ENCODE results near the gene EPS8.

DNA sequence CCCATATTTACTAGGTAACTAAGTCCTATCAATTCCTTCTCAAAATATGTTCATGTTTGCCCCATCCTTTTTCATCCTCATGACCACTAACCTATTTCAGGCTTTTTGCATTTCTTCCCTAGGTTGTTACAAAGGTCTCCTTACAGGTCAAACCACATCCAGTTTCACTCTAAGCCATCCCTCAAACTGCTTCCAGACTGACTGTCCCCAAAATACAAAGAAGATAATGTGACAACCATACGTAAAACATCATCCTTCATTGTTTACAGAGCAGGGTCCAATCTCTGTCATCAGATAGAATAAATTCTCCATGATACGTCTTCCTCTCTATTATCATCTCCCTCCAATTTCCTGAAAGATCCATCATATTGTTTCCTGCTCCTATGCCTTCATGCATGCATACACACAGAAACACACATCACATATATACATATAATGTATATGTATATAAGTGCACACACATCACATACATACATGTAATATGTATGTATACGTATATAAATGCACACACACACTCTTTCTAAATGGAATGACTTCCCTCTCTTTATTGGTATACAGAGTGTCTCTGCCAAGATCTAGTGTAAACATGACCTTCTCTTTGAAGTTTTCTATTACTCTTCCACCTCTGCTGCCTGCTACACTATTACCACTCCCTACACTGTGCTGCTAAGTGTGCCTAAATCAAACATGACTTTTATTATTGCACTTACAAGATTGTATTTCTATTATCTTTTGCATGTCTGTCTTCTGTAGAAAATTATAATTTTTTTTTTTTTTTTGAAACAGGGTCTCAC, 30.7 kb upstream of the EPS8 start:
- TF ChIP-seq, protein P1, sequence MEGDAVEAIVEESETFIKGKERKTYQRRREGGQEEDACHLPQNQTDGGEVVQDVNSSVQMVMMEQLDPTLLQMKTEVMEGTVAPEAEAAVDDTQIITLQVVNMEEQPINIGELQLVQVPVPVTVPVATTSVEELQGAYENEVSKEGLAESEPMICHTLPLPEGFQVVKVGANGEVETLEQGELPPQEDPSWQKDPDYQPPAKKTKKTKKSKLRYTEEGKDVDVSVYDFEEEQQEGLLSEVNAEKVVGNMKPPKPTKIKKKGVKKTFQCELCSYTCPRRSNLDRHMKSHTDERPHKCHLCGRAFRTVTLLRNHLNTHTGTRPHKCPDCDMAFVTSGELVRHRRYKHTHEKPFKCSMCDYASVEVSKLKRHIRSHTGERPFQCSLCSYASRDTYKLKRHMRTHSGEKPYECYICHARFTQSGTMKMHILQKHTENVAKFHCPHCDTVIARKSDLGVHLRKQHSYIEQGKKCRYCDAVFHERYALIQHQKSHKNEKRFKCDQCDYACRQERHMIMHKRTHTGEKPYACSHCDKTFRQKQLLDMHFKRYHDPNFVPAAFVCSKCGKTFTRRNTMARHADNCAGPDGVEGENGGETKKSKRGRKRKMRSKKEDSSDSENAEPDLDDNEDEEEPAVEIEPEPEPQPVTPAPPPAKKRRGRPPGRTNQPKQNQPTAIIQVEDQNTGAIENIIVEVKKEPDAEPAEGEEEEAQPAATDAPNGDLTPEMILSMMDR (IDR thresholded peaks at IDR 0.05) = no peak
- TF ChIP-seq POLR2A (IDR thresholded peaks at IDR 0.05) = no peak
